Sigmoid colon (tissue), 3 donors: ENCODE data around the gene MIER3.

ENCODE experiments used
- POLR2A ChIP-seq, 2 donors: fragments of 450-650 bp; IDR thresholded peaks; one replicate each; pipeline ENCODE4 v1.6.1; 2016; ENCODE audit warnings: antibody characterized with exemption in 2 of 2, mild to moderate bottlenecking in 2 of 2, moderate library complexity in 2 of 2
- TF ChIP-seq, protein P1 (sequence below), 4 experiments: fragments of 450-650 bp in 3 of 4; fragments of 200-600 bp in 1 of 4; IDR thresholded peaks; one replicate each; pipeline ENCODE4 v1.5.1; 2016 to 2019; ENCODE audit warnings: antibody characterized with exemption in 4 of 4, mild to moderate bottlenecking in 3 of 4, moderate library complexity in 2 of 4

DNA sequence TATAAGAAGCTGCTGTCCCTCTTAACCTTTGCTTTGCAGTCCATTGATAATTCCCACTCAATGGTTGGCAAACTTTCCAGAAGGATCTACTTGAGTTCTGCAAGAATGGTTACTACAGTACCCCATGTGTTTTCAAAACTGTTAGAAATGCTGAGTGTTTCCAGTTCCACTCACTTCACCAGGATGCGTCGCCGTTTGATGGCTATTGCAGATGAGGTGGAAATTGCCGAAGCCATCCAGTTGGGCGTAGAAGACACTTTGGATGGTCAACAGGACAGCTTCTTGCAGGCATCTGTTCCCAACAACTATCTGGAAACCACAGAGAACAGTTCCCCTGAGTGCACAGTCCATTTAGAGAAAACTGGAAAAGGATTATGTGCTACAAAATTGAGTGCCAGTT, 70.4 kb downstream of the MIER3 start:
- TF ChIP-seq POLR2A (IDR thresholded peaks at IDR 0.05), result no peak
- TF ChIP-seq, protein P1, sequence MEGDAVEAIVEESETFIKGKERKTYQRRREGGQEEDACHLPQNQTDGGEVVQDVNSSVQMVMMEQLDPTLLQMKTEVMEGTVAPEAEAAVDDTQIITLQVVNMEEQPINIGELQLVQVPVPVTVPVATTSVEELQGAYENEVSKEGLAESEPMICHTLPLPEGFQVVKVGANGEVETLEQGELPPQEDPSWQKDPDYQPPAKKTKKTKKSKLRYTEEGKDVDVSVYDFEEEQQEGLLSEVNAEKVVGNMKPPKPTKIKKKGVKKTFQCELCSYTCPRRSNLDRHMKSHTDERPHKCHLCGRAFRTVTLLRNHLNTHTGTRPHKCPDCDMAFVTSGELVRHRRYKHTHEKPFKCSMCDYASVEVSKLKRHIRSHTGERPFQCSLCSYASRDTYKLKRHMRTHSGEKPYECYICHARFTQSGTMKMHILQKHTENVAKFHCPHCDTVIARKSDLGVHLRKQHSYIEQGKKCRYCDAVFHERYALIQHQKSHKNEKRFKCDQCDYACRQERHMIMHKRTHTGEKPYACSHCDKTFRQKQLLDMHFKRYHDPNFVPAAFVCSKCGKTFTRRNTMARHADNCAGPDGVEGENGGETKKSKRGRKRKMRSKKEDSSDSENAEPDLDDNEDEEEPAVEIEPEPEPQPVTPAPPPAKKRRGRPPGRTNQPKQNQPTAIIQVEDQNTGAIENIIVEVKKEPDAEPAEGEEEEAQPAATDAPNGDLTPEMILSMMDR (IDR thresholded peaks at IDR 0.05), result no peak
